Measurements from ENCODE around the gene MSL2. TPM values are rescaled to one million over a fixed set of nuclear protein-coding genes. Genes with fewer than 3 reads are reported as not detected.
"Not testable (repeated sequence)": the region's sequence is repeated elsewhere in the genome, so short reads cannot be mapped to it uniquely, and the experiment has no call there.

MSL2 gene
- 10 to 100 TPM; 19.0 to 21.6 TPM for total RNA-seq
- long read RNA-seq = 0 reads

- peak in 1 of 2 donors; percentile 62 for ATAC-seq
- no peak for DNase-seq
- intact Hi-C loops (cut with DNase I) = loop anchor here in 1 of 2 donors (1.0 to 10.0 kb wide), 3 partner anchors 51 to 114 kb away; partner anchors contain the start of gene PCCB
Measured at GRCh38 chr3:136196064-136196400, at the start of gene MSL2. Gene MSL2 (minus strand): TSS chr3:136196335. CDS start chr3:136195113, 1,222 bp downstream.

- ATAC-seq (no peak), DNase-seq (no peak)
- intact Hi-C loops (cut with DNase I) = no loop called here
Measured at GRCh38 chr3:136245691-136246090, 49.6 kb upstream of the MSL2 start.

GRCh38 chr3:136239094-136239493 is 43.0 kb upstream of the MSL2 start:
- intact Hi-C loops (cut with DNase I) = no loop called here
- no peak for ATAC-seq

GRCh38 chr3:136237961-136238649 is 42.0 kb upstream of the MSL2 start:
- no peak for DNase-seq
- intact Hi-C loops (cut with DNase I) = no loop called here
- no peak for ATAC-seq

More at GRCh38 chr3:136239094-136239493, 43.0 kb upstream of the MSL2 start:
- no peak for DNase-seq

- DNase-seq (no peak), ATAC-seq (no peak)
- intact Hi-C loops (cut with DNase I) = no loop called here
Measured at GRCh38 chr3:136237103-136237502, 41.0 kb upstream of the MSL2 start.

- intact Hi-C loops (cut with DNase I) = no loop called here
Measured at GRCh38 chr3:136236109-136236508, 40.0 kb upstream of the MSL2 start.

GRCh38 chr3:136235545-136235944 is 39.4 kb upstream of the MSL2 start:
- intact Hi-C loops (cut with DNase I) = no loop called here
- no peak for ATAC-seq
- DNase-seq = no peak

More at GRCh38 chr3:136236109-136236508, 40.0 kb upstream of the MSL2 start:
- DNase-seq (no peak), ATAC-seq (no peak)

- intact Hi-C loops (cut with DNase I) = no loop called here
- ATAC-seq (no peak), DNase-seq (no peak)
Measured at GRCh38 chr3:136232413-136232812, 36.3 kb upstream of the MSL2 start.

- intact Hi-C loops (cut with DNase I); DNase-seq; ATAC-seq: not testable (repeated sequence)
Measured at GRCh38 chr3:136222746-136223145, 26.6 kb upstream of the MSL2 start.

GRCh38 chr3:136211547-136211946 is 15.4 kb upstream of the MSL2 start:
- ATAC-seq (no peak), DNase-seq (no peak)
- intact Hi-C loops (cut with DNase I) = no loop called here

GRCh38 chr3:136209921-136210320 is 13.8 kb upstream of the MSL2 start:
- ATAC-seq (no peak), DNase-seq (no peak)
- intact Hi-C loops (cut with DNase I) = no loop called here

GRCh38 chr3:136207489-136208115 is 11.5 kb upstream of the MSL2 start:
- no peak for ATAC-seq

GRCh38 chr3:136199219-136199618 is 3.1 kb upstream of the MSL2 start:
- intact Hi-C loops (cut with DNase I) = loop anchor here in 1 of 2 donors (5.0 to 10.0 kb wide), 2 partner anchors 54 to 117 kb away; no protein-coding TSS in a partner anchor
- DNase-seq, ATAC-seq: not testable (repeated sequence)

More at GRCh38 chr3:136207489-136208115, 11.5 kb upstream of the MSL2 start:
- intact Hi-C loops (cut with DNase I) = no loop called here
- no peak for DNase-seq

- ATAC-seq, DNase-seq: not testable (repeated sequence)
- intact Hi-C loops (cut with DNase I) = loop anchor here in 1 of 2 donors (5.0 to 10.0 kb wide), 2 partner anchors 54 to 116 kb away; no protein-coding TSS in a partner anchor
Measured at GRCh38 chr3:136198462-136199078, 2.4 kb upstream of the MSL2 start.

GRCh38 chr3:136197159-136197793 is 1.1 kb upstream of the MSL2 start:
- ATAC-seq = no peak
- intact Hi-C loops (cut with DNase I) = loop anchor here in 1 of 2 donors (5.0 to 10.0 kb wide), 2 partner anchors 52 to 115 kb away; no protein-coding TSS in a partner anchor
- no peak for DNase-seq

- intact Hi-C loops (cut with DNase I) = loop anchor here in 1 of 2 donors (1.0 to 10.0 kb wide), 3 partner anchors 52 to 114 kb away; partner anchors contain the start of gene PCCB
- peak; percentile 87 to 92 for ATAC-seq
- DNase-seq = peak; percentile 99
Measured at GRCh38 chr3:136196401-136197158, 445 bp upstream of the MSL2 start.

- intact Hi-C loops (cut with DNase I) = loop anchor here in 1 of 2 donors (1.0 to 10.0 kb wide), 3 partner anchors 51 to 113 kb away; partner anchors contain the start of gene PCCB
- ATAC-seq = peak; percentile 62 to 73
Measured at GRCh38 chr3:136195258-136196063, 674 bp downstream of the MSL2 start.

More at GRCh38 chr3:136195258-136196063, 674 bp downstream of the MSL2 start:
- peak; percentile 85 for DNase-seq
